WI38 (cell line): ENCODE measurements around the gene ATP6AP1.
A peak's percentile ranks its signal among the peaks of the same experiment; 100 is the strongest.

Experiments used
- H3K4me3 ChIP-seq: 2 replicates; pipeline ENCODE4 v1.5.1; 2011; ENCODE audit warnings: low read depth, mild to moderate bottlenecking, control low read depth, low read length
- TF ChIP-seq, protein P1 (sequence below): IDR thresholded peaks from 2 replicates; pipeline ENCODE4 v1.5.1; 2012; ENCODE audit warnings: low read depth, mild to moderate bottlenecking, control low read depth, low read length

Gene ATP6AP1

DNA sequence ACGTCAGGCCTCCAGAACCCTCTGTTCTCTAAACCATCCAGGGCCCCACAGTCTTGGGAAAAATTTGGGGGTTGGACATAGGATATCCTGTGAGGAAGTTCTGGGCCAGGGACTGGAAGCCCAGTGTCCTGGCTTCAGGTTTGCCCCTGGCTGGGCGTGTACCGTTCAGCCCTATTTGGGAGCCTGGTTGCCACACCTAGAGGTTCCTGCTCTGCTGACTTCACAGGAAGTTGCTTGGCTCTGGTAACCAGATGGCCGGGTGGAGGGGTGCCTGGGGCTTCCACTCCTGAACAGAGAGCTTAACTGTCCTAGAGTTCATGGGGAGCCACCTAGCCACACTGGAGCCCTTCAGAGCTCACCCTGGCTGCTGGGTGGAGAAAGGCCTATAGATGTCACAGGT lies 16.0 kb upstream of the ATP6AP1 start:
- H3K4me3 ChIP-seq, result peak overlapping the region; percentile 65
- TF ChIP-seq, protein P1, sequence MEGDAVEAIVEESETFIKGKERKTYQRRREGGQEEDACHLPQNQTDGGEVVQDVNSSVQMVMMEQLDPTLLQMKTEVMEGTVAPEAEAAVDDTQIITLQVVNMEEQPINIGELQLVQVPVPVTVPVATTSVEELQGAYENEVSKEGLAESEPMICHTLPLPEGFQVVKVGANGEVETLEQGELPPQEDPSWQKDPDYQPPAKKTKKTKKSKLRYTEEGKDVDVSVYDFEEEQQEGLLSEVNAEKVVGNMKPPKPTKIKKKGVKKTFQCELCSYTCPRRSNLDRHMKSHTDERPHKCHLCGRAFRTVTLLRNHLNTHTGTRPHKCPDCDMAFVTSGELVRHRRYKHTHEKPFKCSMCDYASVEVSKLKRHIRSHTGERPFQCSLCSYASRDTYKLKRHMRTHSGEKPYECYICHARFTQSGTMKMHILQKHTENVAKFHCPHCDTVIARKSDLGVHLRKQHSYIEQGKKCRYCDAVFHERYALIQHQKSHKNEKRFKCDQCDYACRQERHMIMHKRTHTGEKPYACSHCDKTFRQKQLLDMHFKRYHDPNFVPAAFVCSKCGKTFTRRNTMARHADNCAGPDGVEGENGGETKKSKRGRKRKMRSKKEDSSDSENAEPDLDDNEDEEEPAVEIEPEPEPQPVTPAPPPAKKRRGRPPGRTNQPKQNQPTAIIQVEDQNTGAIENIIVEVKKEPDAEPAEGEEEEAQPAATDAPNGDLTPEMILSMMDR, result no peak

DNA sequence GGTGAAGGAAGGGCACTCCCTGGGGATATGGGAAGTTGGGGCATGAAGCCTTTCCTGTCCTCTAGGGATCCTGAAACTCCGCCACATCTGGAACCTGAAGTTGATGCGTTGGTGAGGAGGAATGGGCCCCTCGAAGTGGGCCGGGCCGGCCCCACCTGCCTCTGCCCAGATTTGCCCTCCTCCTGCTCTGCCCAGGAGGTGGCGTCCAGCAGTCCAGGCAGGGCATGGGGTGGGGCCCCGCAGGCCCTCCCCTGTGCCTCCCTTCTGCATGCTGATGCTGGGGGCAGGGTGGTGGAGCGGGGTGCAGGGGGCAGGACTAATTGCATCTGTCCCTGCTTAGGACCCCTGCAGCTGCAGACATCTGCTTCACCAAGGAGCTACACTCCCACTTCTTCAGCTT lies 15.3 kb upstream of the ATP6AP1 start:
- TF ChIP-seq, protein P1, result no peak
- no peak overlapping the region for H3K4me3 ChIP-seq

DNA sequence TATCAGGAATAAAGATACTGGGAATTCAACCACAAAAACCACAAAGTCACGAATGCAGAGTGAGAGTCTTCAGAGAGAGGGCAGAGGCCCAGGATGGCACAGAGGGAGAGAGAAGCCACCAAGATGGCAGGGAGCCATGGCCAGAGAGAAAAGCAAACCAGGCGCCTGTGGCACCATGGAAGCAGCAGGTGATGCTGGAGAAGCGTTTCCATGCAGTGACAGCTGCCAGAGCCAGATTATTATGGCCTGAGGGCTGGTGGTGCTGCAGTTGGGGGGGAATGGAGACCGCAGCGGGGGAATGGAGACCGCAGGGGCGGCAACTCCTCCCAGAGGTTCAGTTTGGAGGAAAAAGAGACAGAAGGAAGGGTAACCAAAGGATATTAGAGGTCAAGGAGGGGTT lies 11.3 kb upstream of the ATP6AP1 start:
- no peak overlapping the region for H3K4me3 ChIP-seq
- TF ChIP-seq, protein P1, result no peak

DNA sequence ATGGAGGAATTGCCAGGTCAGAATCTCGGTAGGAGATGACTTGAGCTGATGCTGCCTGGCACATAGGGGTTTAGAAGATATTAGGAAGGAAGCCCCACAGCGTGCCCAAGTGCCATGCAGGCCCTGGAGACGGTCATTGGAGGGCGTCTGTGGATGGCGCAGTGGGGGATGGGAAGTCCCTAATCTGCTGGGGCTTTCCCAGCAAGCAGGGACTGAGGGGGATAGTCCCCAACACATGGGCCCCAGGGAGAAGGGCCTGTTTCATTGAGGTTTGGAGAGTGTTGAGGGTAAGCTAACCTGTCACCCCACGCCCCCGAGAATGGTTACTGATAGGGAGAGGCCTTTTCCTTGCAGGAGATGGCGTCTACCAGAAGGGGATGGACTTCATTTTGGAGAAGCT lies 9.3 kb upstream of the ATP6AP1 start:
- TF ChIP-seq, protein P1, result no peak
- H3K4me3 ChIP-seq, result no peak overlapping the region

DNA sequence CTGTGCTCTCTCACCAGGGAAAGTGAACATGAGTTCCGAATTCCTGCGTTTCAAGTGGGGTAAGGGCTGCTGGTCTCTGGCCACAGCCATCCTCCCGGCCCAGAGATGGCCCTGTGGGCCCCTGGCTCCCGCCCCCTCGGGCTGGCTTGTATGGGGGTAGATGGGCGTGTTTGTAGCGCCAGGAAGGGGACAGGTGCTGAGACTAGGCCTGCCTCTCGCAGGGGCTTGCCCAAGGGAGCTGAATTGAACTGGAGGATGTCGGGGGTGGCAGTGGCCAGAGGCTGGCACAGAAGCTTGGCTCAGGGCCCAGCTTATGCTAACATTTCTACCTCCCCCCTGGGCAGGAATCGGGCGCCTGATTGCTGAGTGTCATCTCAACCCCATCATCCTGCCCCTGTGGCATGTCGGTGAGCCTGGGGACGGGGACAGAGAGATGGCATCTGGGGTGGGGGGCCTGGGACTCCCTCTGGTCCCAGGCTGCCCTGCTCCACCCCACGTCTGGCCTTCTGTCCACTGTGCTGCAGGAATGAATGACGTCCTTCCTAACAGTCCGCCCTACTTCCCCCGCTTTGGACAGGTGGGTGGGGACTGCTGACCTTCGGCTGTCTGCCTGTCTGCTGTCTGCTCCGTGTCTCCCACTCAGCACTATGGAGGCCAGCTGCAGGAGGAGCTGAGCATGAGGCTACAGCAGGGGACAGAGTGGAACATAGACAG lies 8.6 kb upstream of the ATP6AP1 start:
- no peak overlapping the region for H3K4me3 ChIP-seq
- TF ChIP-seq, protein P1, result no peak

DNA sequence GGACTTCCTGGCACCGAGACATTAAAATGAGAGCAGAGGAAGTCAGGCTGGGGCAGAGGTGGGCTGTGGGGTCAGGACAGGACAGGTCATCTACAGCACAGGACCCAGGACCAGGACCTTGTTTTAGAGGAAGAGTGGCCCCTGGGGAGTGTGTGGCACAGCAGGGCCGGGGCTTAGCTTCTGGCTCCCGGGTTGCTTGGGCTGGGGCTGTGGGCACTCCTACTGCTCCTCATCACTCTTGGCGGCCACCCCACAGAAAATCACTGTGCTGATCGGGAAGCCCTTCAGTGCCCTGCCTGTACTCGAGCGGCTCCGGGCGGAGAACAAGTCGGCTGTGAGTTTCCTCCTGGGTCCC lies 8.1 kb upstream of the ATP6AP1 start:
- TF ChIP-seq, protein P1, result no peak
- no peak overlapping the region for H3K4me3 ChIP-seq

DNA sequence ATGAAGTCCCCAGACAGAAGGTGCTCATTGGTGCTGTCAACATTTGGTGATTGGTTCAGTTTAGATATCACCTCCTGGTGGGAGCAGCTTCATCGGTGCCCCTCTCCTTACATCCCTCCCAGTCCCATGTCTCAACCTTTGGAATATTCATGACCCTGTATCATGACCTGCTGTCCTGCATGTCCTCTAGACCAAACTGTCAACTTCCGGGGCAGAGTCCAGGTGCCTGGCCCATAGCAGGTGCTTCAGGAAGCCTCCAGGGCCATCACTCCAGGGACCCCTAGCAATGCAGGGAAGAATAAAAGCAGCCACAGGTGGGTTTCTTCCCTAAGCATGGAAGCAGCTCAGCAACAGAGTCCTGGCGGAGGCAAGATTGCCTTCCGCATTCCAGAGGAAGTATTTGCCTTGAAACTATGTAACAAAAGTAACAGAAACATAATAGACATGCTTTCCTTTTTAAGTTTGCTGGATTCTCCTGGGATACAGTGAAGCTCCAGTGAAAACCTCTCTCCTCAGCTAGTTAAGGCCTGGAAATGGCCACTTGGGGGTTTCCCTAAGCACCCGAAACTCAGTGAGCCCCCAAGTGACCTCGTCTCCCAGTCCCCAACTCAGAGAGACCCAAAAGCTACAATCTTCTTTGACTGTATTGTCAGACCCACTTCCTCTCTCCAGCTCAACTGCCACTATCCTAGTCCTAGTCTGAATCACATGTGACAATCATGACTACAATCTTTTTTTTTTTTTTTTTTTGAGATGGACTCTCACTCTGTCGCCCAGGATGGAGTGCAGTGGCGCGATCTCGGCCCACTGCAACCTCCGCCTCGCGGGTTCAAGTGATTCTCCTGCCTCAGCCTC lies 1.3 kb upstream of the ATP6AP1 start:
- TF ChIP-seq, protein P1, result no peak
- H3K4me3 ChIP-seq, result no peak overlapping the region
